GM19025 (cell line): Measurements from ENCODE around the gene NXPH4.

Source experiments
- ATAC-seq: cut with Tn5 transposase; IDR thresholded peaks from one replicate; pipeline ENCODE4 v1.9.1; 2021; ENCODE audit warnings: mild to moderate bottlenecking, low read depth, moderate library complexity; ENCODE audit not compliant: unreplicated experiment

NXPH4 gene

DNA sequence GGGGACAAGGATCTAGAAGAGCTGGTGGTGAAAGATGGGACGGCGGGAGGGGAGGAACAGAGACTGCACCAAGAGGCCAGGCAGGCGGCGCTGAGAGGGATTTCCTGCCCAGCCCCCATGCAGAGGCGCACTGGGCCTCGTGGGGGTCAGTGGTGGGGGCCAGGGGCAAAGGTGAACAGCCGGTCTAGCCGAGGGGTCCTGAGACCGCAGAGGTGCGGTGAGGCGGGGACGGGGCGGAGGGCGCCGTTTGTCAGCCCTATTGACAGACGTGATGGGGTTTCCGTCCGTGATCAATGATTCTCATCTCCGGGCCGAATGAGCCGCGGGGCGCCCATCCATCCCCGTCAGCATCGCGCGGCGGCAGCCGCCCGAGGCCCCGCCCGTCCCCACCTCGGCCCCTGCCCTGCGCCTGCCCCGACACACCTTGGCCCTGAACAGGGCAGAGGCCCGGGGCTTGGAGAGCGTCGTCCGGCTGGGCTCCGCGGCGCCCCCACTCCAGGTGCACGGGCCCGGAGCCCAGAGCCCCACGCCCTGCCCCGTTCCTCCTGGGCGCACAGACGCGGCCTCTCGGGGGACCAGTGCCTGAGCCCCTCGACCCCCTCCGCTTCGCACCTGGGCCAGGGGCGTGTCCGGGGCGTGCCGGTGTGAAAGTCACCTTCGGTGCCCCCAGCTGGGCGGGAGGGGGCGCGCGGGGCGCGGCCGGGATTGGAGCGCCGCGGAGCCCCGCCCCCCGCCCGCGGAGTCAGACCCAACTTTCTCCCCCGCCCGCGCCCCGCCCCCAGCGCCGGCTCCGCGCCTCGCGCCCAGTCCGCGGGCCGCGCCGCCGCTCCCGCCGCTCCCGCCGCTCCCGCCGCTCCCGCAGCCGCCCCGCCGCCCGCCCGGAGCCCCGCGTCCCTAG lies at the start of gene NXPH4:
NXPH4 (plus strand) TSS at position 781 of the 898 bp plus-strand sequence. CDS start 176 bp downstream, outside the sequence.
- ATAC-seq = no peak

DNA sequence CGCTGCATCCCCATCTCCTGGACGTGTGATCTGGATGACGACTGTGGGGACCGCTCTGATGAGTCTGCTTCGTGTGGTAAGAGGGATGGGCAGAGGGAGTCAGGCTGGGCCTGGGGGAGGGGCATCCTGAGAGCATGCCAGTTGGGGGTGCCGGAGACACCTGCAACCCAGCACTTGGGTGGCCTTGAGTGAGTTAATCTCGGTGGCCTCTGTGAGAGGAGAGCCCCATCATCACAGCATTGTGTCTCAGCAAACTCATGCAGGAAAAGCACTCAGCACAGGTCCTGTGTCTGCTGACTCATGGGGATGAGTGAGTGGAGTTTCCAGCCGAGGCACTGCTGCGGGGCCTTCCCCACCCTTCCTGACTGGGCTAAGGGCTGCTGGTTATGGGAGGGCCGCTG lies 49.6 kb upstream of the NXPH4 start:
- ATAC-seq = no peak

DNA sequence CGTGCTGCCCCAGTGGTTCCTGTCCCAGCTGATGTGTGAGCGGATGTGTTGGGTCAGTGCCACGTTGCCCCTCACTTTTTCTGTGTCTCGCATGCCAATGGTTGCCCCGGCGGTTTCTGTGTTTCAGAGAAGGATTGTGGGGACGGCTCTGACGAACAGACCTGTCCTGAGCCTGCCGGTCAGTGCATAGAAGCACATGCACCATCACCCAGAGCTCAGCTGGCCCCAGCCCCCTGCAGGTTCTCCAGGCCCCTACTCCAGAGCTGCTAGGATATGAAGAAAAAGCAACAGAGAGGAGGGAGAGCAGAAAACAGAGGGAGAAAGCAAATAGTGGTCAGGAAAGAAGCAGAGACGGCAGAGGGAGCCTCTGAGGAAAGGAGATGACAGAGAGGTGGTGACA lies 48.5 kb upstream of the NXPH4 start:
- ATAC-seq = no peak

DNA sequence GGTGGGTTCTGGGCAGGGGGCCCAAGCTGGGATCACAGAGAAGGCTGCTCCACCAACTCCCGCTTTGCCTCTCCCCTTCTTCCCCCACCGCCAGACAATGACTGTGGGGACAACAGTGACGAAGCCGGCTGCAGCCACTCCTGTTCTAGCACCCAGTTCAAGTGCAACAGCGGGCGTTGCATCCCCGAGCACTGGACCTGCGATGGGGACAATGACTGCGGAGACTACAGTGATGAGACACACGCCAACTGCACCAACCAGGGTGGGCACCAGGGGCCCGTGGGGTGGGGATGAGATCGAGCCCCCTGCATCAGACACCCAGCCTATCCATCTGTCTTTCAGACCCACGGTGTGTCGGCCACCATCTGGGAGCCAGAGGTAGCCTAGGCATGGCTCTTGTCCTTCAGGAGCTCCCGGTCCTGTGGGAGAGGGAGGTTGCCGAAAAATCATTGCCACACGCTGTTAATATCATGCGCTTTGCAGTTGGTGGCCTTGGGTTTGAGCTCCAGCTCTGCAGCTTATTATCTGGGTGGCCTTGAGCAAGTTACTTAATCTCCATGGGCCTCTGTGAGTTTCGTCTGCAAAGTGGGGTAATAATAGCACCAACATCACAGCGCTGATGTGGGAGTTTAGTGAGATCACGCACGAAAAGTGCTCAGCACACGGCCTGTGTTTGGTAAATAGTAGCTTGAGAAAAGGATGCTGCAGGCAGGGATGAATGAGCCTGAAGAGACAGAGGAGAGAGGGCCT lies 47.4 kb upstream of the NXPH4 start:
- no peak for ATAC-seq

DNA sequence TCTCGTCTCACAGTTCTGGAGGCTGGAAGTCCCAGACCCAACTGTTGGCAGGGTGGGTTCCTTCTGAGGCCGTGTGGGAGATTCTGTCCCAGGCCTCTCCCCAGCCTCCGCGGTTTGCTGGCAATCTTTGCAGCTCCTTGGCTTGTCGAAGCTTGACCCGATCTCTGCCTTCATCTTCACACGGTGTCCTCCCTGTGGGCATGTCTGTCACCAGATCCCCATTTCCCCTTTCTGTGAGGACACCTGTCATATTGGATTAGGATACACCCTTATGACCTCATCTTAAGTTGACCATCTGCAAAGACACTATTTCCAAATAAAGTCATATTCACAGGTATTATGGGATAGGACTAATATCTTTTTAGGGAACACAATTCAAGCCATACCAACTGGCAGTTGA lies 46.6 kb upstream of the NXPH4 start:
- ATAC-seq = no peak

DNA sequence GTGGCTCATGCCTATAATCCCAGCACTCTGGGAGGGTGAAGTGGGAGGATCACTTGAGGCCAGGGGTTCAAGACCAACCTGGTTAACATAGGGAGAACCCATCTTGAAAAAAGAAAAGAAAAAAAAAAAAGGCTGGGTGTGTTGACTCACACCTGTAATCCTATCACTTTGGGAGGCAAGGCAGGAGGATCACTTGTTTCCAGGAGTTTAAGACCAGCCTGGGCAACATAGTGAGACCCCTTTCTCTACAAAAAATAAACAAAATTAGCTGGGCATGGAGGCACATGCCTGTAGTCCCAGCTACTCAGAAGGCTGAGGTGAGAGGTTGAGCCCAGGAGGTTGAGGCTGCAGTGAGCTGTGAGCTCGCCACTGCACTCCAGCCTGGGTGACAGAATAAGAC lies 46.2 kb upstream of the NXPH4 start:
- no peak for ATAC-seq

DNA sequence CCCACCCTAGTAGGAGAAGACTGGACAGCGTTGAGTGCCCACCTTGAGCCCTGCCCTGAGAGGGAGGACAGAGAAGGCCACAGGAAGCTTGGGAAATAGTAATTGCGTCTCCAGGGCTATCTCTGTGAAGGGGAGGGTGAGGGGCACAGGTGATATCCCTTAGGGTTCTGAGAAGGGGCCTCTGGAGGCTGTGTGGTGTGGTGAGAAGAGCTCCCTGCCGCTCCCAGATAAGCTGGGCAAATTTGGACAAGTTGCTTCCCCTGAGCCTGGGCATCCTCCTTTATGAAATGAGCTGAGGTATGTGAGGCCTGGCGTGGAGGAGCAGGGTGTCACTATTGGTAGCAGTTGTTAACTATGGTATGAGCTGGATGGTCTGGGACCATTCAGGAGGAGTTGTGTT lies 45.7 kb upstream of the NXPH4 start:
- no peak for ATAC-seq

DNA sequence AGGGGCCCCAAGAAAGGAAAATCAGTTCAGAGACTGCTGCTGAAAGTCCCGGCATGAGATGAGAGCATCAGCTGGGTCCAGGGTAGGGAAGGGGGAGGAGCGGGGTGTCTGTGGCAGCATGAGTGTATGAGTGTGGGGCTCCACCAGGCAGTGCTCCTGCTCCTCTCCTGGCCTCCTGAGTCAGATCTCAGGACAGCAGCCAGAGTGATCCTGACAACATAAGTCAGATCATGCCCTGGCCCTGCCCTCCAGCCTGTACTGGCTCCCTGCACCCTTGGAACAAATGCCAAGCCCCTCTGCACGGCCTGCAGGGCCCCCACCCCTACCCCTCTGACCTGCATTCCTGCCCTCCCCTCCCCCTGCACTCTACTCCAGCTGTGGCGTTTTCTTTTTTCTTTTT lies 44.9 kb upstream of the NXPH4 start:
- no peak for ATAC-seq

DNA sequence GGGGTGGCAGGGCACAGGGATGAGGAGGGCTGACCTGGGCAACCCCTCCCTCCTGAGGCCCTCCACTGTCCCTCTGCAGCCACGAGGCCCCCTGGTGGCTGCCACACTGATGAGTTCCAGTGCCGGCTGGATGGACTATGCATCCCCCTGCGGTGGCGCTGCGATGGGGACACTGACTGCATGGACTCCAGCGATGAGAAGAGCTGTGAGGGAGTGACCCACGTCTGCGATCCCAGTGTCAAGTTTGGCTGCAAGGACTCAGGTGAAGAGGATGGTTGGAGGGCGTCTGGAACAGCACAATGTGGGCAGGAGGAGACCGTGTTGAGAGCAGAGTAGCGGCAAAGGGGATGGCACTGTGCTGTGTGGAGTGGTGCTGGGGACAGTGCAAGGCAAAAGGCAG lies 43.5 kb upstream of the NXPH4 start:
- no peak for ATAC-seq

DNA sequence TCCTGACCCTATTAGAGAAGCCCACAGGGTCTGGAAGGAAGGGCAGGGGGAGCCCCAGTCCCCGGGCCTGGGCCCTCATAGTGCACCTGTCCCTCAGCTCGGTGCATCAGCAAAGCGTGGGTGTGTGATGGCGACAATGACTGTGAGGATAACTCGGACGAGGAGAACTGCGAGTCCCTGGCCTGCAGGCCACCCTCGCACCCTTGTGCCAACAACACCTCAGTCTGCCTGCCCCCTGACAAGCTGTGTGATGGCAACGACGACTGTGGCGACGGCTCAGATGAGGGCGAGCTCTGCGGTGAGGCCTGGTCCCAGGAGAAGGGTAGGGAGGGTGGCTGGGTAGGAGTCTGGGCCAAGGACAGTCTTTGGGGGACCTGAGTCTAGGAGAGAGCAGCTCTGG lies 42.9 kb upstream of the NXPH4 start:
- no peak for ATAC-seq

DNA sequence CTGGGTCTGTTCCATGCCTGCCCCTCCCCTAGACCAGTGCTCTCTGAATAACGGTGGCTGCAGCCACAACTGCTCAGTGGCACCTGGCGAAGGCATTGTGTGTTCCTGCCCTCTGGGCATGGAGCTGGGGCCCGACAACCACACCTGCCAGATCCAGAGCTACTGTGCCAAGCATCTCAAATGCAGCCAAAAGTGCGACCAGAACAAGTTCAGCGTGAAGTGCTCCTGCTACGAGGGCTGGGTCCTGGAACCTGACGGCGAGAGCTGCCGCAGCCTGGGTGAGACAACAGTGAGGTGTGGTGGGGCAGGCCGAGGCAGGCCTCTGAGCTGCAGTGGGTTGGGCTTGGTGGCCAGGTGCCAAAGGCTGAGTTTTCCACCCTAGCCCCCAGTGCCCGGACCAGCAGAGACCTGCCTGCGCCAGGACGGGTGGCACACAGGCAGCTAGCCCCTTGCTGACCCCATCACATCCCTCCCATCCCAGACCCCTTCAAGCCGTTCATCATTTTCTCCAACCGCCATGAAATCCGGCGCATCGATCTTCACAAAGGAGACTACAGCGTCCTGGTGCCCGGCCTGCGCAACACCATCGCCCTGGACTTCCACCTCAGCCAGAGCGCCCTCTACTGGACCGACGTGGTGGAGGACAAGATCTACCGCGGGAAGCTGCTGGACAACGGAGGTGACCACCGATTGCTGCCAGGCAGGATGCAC lies 41.0 kb upstream of the NXPH4 start:
- ATAC-seq = no peak

DNA sequence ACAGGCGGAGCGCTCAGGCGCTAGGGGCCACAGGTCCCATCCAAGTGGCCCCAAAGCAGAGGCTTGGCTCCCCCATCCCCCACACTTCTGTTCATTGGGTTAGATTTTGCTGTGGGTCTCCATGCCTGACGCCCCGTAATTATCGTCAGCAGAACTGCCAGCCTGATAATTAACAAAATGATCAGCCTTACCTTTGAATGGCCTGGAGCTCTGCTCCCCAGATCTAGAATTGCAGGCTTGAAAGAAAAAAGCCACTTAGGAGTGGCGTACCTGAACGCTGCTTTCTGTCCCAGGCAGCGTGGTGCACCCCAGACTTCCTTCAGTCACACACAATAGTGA lies 40.5 kb upstream of the NXPH4 start:
- no peak for ATAC-seq

DNA sequence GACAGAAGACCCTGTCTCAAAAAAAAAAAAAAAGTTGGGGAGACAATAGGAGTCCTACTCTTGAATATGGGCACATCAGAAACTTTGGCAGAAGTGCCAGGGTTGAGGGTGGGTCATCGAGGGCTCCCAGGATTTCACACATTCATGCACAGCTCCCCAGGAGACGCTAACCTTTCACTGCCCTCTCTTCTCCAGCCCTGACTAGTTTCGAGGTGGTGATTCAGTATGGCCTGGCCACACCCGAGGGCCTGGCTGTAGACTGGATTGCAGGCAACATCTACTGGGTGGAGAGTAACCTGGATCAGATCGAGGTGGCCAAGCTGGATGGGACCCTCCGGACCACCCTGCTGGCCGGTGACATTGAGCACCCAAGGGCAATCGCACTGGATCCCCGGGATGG lies 39.7 kb upstream of the NXPH4 start:
- no peak for ATAC-seq

DNA sequence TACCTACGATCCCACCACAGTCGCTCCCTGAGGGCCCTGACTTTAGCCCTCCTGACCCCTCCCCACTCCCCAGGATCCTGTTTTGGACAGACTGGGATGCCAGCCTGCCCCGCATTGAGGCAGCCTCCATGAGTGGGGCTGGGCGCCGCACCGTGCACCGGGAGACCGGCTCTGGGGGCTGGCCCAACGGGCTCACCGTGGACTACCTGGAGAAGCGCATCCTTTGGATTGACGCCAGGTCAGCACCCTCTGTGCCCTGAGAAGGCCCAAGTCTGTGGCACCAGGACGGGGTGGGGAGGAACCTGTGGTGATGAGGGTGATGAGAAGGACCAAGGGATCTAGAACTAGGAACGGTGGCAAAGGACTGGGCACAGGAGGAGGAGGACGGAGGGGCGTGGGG lies 39.2 kb upstream of the NXPH4 start:
- no peak for ATAC-seq

DNA sequence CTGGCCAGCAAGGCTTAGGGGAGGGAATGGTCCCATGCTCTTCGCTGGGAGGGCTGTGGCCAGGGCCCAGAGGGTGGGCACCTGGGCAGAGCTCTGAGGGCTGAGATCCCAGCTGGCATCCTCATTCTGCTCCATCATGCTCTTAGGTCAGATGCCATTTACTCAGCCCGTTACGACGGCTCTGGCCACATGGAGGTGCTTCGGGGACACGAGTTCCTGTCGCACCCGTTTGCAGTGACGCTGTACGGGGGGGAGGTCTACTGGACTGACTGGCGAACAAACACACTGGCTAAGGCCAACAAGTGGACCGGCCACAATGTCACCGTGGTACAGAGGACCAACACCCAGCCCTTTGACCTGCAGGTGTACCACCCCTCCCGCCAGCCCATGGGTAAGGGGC lies 38.4 kb upstream of the NXPH4 start:
- no peak for ATAC-seq

DNA sequence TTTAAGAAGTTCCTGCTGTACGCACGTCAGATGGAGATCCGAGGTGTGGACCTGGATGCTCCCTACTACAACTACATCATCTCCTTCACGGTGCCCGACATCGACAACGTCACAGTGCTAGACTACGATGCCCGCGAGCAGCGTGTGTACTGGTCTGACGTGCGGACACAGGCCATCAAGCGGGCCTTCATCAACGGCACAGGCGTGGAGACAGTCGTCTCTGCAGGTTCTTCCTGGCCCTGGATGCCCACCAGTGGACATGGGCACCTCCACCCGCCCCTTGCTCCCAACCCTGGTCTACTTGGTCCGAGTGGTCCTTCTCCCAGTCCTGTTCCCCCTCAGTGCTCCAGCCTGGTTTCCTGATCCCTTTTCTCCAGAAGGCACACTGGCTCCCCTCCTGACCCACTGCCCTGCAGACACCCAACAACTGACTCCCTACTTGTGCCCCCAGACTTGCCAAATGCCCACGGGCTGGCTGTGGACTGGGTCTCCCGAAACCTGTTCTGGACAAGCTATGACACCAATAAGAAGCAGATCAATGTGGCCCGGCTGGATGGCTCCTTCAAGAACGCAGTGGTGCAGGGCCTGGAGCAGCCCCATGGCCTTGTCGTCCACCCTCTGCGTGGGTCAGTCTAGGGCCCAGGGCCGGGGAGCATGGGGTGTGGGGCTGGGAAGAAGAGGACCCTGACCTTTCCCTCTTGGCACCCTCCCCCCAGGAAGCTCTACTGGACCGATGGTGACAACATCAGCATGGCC lies 37.1 kb upstream of the NXPH4 start:
- ATAC-seq = no peak

DNA sequence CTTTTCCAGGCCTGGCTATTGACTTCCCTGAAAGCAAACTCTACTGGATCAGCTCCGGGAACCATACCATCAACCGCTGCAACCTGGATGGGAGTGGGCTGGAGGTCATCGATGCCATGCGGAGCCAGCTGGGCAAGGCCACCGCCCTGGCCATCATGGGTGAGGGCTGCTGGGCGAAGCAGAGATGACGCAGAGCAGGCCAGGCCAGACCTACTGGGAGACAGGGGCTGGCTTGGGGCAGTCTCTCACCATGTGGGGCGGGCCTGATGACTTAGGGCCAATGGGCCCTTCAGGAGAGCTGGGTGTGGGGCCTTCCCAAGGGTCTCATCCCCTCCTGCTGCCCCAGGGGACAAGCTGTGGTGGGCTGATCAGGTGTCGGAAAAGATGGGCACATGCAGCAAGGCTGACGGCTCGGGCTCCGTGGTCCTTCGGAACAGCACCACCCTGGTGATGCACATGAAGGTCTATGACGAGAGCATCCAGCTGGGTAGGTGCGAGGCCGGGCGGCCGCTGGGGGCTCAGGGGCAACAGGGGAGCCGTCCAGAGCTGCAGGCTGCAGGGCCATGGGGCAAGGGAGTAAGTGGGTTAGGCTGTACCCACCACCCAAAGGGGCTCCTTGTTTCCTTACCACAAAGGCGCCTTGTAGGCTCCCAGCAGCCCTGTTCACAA lies 36.1 kb upstream of the NXPH4 start:
- ATAC-seq = no peak

DNA sequence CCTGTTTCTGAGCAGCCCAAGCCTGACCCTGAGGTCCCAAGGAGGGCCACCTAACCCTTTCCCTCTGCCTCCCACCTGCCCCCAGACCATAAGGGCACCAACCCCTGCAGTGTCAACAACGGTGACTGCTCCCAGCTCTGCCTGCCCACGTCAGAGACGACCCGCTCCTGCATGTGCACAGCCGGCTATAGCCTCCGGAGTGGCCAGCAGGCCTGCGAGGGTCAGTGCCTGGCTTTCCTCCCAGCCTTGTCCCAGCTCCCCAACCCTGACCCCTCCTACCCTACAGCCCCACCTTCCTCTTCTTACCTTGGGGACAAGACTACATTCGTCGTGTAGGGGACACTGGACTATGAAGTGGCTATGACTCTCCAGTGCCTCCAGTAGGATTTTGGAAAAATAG lies 35.5 kb upstream of the NXPH4 start:
- ATAC-seq = no peak

DNA sequence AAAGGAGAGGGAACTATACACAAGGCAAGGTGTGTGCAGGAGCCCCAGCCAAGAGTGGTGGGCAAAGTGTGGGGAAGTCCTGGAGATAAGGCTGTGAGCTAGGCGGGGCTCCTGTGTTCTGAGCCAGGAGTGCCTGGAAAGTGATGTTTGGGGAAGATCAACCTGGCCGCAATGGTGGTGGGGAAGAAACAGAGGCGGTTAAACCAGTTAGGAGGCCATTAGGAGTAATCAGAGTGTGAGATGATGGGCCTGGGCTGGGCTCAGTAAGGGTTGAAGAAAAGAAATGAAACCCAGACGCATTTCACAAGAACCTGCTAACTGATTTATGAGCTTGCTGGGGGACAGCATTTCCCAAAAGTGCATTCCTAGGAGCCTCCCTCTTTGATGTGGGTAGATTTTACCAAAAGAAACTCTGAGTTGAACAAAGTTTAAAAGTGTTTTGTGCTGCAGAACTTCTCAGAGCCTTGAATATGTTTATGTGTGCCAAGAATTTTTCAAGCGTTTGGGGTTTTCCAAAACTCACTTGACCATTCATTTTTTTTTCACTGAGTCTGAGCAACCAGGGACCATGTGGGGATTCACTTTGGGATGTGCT lies 34.9 kb upstream of the NXPH4 start:
- ATAC-seq = no peak
